Measurements from ENCODE around the gene SLC66A2. TPM values are rescaled to one million over a fixed set of nuclear protein-coding genes. Genes with fewer than 3 reads are reported as not detected.

The SLC66A2 gene
- total RNA-seq, 2 experiments from 2014 or later, result 29.2 to 30.7 TPM

DNA sequence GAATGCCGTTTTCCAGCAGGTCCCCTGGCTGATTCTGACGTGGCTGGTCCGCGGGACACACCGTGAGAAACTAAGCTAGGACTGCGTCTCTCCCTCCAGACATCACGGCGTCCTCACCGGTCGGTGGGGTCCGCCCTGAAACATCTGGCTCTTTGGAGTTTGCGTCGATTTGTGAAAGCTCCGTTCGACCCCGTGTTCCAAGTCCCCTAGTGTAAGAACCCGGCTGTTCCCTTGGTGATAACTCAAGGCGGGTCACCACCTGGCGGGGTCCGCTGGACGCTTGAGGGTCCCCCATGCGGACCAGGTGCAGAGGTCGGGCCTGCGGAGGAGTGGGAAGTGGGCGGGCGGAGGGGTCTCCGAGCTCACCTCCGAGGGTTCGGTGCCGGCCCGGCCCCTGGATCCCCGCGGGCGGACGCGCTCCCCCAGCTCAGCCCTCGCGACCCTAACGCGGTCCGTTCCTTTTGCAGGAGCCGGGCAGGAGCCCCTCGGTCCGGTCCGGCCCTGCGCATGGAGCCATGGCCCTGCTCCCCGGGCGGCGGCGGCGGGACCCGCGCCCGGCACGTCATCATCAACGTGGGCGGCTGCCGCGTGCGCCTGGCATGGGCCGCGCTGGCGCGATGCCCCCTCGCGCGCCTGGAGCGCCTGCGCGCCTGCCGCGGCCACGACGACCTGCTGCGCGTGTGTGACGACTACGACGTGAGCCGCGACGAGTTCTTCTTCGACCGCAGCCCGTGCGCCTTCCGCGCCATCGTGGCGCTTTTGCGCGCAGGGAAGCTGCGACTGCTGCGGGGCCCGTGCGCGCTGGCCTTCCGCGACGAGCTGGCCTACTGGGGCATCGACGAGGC, 88.1 kb downstream of the SLC66A2 start:
- POLR2A ChIA-PET, result no interaction called here
- CTCF ChIA-PET, result no interaction called here

DNA sequence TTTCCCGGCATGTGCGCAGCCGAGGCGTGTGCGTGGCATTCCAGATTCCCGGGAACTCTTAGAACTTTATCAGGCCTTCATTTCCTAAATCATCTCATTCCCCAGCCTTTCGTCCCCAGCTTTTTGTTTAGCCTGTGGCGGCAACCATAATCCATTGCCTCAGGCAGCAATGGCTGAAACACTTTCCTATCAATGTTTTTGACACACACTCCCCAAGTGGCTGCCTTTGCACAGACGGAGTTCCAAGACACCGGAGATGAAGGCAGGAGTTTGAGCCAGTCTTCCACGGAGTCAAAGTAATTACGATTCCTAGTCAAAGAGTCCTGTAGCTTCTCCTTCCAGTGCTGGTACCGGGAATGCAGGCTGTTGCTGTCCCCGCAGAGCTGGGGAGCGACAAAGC, 88.9 kb downstream of the SLC66A2 start:
- CTCF ChIA-PET, result no interaction called here
- POLR2A ChIA-PET, result no interaction called here

DNA sequence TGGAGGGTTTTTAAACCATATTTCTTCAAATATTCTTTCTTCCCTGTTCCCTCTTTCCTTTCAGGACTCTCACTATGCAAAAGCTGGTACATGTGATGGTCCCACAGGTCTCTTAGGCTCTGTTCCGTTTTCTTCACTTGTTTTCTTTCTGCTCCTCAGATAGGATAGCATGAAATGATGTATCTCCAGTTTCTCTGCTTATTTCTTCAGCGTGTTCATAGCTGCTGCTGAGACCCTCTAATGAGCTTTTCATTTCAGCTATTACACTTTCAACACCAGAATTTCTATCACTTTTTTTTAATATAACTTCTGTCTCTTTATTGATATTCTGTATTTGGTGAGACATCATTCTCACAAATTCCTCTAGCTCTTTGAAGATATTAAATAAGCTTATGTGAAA, 89.8 kb downstream of the SLC66A2 start:
- ChIA-PET POLR2A (no interaction called here), CTCF (interaction anchor here (0.7 kb wide), 2 partner anchors 63 to 370 kb away, joined by 4 to 6 read pairs; no protein-coding TSS in a partner anchor)

DNA sequence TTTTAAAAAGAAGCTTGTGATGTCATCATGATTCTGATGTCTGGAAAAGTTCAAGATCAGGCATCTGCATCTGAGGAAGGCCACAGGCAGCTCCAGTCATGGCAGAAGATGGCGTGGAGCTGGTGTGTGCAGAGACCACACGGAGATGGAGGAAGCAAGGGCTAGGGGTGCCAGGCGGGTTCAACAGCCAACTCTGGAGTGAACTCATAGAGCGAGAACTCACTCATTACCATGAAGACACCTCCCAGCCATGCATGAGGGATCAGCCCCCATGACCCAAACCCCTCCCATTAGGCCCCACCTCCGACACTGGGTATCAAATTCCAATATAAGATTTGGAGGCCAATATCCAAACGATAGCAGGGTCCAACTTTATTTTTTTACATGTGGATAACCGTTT, 92.1 kb downstream of the SLC66A2 start:
- ChIA-PET POLR2A (no interaction called here), CTCF (no interaction called here)

DNA sequence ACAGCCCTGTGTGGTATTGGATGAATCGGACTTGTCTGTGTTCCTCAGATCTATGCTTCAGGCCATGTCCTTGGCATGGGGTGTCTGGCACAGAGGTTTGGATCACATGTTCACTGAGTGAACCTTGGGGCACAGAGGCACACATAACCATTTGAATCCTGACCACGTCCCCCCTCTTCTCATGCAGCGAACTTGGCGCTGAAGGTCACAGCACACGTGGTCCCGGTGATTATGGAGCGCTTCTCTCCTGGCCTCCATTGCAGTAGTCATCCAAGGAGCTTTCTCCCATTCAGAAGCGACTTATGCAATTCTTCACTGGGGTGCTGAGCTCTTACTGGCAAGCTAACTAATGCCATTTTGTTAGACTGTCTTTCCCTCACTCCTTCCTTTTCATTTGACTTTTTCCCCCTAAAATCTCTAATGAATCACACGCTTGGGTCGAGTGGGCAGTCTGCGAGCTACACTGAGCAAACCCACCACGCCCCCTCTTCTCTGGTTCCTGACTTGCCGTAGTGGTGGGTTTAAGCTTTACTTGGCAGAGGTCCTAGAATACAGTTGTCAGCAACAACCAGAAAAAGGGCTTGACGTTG, 94.3 kb downstream of the SLC66A2 start:
- CTCF ChIA-PET, result interaction anchor here (0.5 kb wide), 1 partner anchor 55 kb away, joined by 3 read pairs; no protein-coding TSS in a partner anchor
- POLR2A ChIA-PET, result no interaction called here

DNA sequence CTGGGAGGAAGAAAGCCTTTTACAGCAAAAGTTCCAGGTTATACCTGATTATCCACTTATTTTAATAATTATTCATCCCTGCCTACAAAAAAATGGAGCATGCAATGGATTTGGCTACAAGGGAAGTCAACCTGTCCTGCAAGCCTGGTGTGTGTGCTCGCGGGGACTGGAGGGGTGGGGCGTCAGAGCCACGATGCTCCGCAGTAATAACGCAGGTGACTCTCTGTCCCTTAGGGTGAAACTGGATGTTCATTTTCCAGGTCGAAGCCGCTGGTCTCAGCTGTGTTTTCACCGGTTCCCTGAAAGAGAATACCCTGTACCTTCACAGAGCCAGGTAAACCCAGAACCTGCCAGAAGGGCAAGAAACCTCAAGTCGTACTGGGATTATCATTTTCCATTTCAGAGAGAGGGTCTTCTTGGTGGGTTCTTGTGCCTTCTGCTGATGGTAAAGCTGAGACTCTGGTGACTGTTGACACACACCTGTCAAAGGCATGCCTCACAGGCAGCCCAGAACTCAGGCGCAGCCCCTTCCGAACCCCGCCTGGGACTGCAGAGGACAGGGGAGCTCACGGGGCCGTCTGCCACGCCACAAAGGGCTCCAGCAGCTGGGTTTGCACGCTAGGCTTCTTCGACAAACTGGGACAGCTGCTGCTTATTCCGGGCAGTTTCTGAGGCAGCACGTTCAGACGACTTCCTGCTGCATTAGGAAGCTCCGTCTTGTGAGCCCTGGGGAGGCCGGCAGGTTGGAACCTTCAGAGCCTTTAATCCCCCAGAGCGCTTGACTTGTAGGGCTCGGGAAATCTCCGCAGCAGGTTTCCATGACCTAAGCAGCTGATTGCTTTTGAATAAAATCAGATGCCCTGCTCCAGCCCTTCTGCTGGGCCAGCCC, 95.1 kb downstream of the SLC66A2 start:
- ChIA-PET CTCF (interaction anchor here (0.5 kb wide), 1 partner anchor 54 kb away, joined by 3 read pairs; no protein-coding TSS in a partner anchor), POLR2A (no interaction called here)

DNA sequence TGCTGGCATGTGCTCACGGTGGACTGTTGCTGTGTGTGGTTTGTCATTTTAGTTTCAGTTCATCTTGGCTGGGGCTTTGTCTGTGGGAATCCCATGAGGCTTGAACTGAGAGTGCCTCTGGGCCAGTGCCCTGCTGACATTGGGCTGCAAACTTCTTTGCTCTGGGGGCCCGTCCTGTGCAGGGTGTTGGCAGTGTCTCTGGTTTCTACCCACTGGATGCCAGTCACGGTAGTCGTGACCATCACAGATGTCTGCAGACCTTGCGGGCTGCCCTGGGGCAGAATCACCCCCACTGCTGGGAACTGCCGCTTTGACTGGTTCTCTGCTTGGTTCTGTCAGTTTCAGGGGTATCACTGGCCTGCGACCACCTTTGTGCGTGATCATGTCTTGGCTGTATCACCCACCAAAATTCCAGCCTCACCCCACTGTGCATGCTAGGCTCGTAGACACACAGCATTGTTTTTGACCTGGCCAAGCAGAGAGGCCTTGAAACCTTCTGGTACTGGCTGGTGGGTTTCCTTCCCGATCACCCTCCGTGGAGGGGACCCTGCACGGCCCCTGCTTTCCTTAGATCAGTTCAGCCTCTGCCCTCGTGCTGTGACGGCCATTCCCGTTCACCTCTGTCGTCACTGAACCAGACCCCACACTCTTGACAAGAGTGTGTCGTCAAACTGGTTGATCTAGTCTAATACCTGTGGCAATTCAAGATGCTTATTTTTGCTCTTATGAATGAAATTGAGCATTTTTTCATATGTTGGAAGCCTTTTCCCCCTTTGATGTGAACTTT, 96.1 kb downstream of the SLC66A2 start:
- ChIA-PET CTCF (no interaction called here), POLR2A (no interaction called here)

DNA sequence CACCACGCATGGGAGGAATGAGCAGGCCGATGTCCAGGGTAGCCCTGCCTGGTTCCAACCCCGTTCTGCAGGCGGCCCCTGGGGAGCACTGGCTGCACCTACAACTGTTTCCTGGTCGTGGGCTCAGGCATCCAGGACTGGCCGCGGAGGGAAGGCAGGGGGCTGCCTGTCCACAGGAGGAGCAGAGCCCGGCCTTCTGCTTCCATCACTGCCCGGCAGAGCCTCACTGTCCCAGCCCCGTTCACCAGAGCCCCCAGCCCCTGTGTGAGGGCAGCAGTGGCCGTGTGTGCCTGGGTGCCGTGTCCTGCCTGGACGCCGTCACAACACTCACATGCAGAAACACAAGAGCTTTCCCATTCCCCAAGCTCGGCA, 97.5 kb downstream of the SLC66A2 start:
- POLR2A ChIA-PET, result no interaction called here
- CTCF ChIA-PET, result no interaction called here

DNA sequence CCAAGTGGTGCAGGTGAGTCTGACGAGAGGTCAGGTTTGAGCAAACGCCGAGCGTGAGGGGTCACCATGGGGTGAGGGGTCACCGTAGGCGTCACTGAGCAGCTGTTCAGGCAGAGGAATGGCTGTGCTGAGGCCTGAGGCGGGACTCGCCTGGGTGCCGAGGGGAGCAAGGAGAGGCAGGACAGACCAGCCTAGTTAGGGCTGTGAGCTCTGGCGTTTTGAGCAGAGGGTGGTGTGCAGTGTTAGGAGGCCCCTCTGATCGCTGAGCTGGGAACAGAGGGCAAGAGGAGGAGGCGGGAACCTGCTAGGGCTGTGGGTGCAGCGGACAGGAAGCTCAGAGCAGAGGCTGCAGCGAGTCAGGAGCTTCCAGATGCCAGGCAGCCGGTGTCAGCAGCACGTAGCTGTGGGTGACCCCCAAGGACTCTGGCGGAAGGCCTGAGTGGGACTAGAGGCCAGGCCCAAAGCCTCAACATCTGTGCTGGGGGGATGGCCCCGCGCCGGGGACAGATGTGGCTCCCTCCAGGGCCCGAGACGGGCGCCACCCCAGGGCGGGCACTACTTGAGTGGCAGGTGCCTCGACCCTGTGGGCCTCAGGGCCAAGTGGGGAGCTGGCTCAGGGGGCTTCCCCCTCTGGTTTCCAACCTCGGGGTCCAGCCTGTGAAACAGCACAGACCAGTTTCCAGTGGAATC, 98.0 kb downstream of the SLC66A2 start:
- CTCF ChIA-PET, result no interaction called here
- POLR2A ChIA-PET, result no interaction called here

DNA sequence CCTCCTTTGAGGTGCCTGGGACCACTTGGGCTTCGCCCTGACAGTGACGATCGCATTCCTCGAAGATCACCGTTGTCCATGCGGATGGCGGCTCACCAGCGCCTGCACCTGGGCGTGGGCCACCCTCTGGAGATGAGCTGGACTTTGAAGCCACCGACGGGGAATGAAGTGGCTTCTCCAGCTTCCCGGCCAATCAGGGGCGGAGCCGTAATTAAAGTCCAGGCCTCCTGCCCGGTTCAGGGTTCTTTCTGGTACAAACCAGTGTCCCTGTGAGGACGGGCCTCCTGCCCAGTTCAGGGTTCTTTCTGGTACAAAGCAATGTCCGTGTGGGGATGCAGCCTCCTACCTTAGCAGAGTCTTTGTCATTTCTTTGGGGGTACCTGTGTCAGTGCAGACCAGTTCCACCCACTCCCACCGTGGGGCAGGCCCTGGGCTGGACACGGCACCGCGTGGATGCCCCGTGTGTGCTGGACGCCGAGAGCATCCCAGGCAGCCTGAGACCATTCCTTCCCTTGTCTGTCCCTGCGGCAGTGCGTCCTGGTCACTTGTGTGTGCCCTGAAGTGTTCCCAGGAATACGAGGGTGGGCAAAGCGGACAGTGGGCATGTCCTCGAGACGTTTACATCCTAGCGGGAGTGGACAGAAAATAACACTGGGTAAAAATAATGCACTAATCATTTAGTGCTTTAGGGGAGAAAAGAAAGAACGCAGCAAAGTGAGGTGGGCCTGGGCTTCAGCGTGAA, 98.7 kb downstream of the SLC66A2 start:
- ChIA-PET POLR2A (no interaction called here), CTCF (no interaction called here)

Other genes starting within 250 kb of the SLC66A2 start
- not detected for gene KCNG2, start 153.7 kb downstream of the SLC66A2 start, total RNA-seq
- gene HSBP1L1, start 13.0 kb upstream of the SLC66A2 start, total RNA-seq, result 1 to 10 TPM; 1.8 to 2.1 TPM
- gene TXNL4A, start 36.9 kb upstream of the SLC66A2 start, total RNA-seq, result 100 to 1,000 TPM; 208 to 210 TPM
- gene RBFA, start 82.8 kb upstream of the SLC66A2 start, total RNA-seq, result 10 to 100 TPM; 44.3 to 47.3 TPM
- gene ADNP2, start 157.6 kb upstream of the SLC66A2 start, total RNA-seq, result 10 to 100 TPM; 22.2 to 22.7 TPM

Data from activated CD8-positive, alpha-beta memory T cell treated with anti-CD3 and anti-CD28 coated beads for 36 hours (primary cell).